Medulla oblongata (tissue), 1 donor: ENCODE measurements around the gene PLCD3.
A peak's percentile ranks its signal among the peaks of the same experiment; 100 is the strongest.

ENCODE experiments used
- DNase-seq: peaks from one replicate; pipeline ENCODE4 v3.0.0-alpha.2; 2015; ENCODE audit errors: extremely low spot score

Gene PLCD3

DNA sequence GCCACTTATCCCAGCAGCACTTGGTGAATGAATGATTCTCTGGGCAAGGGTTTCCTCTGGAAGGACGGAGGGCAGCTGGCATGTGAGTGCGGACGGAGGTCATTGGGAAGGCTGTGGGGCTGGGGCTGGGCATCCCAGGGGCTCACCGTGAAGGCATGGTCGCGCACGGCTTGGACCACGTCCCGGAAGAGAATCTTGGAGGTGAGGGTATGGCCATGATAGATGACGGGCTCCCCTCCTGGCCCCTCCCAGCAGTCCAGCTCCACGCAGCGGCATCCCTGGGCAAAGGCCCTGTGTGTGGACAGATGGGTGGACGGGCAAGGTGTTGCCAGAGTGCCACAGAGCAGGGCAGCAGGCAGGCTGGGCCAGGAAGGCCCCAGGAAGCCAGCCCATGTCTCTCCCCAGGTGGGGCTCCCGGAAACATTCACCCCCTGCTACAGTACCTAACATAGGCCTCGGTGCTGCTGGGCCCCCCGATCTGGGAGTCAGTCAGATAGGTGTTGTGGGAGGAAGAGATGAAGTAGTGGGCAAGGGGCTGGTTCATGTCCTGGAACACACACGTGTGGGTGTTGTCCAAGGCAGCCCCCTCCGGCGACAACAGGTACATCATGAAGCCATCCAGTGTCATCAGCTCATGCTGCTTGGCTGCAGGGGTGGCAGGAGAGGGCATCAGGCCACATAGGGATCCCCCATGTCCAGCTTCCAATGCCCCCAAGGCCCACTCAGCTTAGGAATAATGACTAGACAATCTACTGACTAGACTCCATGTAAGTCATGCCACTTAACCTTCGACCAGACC lies 14.3 kb downstream of the PLCD3 start:
- no peak for DNase-seq

DNA sequence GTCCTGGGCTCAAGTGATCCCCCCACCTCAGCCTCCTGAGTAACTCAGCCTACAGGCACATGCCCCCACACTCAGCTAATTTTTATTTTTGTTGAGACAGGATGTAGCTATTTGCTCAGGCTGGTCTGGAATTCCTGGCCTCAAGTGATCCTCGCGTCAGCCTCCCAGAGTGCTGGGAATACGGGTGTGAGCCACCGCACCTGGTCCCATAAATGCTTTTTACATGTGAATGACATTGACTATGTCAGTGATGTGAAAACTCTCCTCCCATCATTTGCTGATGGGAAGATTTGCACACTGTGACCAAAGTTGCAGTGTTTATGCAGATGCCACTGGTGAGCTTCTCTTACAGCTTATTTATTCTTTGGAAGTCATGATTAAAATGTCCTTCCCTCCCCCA lies 15.0 kb downstream of the PLCD3 start:
- DNase-seq = no peak

DNA sequence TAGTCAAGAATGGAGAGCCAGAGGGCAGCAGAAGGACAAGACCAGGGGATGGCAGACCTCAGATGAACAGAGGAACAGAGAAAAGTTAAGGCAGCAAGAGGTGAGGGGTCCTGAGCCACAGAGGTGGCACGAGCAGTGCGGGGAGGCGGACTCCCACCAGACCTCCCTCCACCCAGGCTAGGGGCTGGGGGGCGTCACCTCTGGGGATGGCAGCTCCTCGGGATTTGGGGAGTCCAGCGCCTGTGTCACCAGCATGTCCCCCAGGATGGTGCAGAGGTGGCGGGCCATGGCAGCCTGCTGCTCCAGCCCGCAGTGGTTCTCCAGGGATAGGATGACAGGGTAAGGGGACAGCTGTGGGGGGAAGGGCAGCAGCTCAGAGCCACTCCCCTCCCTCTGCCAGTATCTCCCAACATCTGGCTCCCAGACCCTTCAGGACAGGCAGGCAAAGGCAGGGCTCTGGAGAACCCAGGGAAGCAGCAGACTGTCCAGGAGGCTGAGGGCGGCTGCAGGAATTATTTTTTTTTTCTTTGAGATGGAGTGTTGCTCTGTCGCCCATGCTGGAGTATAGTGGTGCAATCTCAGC lies 15.8 kb downstream of the PLCD3 start:
- DNase-seq = no peak

DNA sequence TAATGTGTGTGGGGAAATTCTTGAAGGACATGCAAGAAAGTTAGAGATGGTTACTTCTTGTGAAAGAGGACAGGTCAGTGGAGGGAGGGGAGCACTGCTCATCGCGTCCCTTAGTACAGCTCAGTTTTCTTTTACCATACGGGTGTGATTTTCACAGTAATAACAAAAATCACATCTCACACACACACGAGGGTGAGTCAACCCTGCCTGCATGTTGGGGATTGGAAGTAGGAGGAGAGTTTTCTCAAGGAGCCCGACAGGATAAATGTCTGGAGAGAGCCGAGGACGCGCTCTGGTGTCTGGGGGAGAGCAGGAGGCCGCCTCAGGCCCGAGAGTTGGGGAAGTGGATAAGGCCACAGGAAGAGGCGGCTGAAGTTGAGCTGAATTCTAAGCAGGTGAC lies 16.4 kb downstream of the PLCD3 start:
- DNase-seq = no peak

DNA sequence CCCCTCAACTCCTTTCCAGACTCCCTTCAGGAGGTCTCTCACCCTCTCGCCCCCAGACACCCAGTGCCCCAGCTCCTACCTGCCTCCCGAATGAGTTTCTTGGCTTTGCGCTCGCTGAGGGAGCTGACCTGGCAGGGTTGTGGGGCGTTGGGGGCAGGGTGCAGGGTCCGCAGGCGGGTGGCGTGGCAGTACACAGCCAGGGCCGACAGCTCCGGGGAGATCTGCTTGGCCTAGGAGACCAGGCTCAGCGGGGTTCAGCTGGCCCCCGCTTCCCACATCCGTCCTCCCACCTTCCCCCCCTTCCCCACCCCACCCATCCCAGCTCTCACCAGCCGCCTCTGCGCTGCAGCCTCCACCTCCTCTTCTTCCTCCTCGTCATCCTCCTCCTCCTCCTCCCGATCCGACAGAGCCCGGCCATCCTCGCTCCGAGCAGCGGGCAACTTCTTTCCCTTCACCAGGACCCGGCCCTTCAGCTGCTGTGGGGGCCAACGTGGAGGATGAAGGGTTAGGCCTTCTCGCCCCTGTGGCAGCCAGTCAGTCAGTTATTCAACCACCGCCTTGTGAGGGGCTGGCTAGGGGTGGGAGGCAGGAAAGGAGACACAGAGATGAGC lies 17.2 kb downstream of the PLCD3 start:
- no peak for DNase-seq

DNA sequence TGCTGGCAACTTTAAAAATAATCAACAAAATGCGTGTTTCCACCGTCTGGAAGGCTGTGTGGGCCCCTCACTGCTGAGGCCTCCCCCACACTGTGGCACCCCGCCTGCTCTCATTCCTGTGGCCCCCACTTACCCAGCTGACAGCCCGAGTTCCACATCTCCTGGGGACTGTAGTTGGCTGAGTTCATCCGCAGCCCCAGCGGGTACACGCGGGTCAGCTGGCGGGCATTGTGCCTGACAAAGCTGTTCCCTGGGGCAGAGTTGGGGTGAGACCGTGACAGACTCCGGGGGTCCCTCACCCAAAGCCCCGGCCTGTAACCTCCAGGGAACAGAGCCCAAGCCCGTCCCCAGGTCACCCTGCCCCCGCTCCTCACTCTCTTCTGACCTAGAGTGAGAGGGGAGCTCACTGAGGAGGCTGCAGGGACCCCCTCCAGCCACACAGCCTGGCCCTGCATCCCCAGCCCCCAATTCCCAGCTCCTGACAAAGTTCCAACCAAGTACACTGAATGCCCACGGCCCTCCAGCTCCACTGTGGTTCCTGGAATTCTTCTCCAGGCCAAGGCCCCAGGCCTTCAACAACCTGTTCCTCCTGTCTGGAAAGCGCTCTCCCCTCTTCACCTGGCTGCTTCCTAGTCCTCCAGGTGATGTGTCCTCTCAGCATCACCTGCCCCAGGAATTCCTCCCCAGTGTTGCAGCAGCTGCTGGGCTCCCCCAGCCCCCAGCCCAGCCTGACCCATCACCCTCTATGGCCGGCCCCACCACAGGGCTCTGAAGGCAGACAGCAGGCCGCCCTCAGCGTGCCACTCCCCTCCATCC lies 18.0 kb downstream of the PLCD3 start:
- DNase-seq = no peak

DNA sequence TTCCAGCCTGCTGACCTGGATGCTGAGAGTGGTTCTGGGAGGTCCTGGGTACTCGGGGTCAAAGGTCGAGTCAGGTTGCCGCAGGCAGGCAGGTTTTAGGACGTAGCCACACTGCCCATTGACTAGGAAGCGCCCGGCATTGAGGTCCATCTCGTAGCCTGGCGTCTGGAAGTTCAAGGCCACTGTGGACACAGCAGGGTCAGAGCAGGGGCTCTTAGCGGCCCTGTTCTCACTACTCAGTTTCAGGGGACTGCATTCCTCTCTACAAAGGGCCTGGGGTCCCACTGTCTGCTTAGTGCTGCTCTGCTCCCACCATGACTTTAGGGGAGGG lies 18.9 kb downstream of the PLCD3 start:
- no peak for DNase-seq

DNA sequence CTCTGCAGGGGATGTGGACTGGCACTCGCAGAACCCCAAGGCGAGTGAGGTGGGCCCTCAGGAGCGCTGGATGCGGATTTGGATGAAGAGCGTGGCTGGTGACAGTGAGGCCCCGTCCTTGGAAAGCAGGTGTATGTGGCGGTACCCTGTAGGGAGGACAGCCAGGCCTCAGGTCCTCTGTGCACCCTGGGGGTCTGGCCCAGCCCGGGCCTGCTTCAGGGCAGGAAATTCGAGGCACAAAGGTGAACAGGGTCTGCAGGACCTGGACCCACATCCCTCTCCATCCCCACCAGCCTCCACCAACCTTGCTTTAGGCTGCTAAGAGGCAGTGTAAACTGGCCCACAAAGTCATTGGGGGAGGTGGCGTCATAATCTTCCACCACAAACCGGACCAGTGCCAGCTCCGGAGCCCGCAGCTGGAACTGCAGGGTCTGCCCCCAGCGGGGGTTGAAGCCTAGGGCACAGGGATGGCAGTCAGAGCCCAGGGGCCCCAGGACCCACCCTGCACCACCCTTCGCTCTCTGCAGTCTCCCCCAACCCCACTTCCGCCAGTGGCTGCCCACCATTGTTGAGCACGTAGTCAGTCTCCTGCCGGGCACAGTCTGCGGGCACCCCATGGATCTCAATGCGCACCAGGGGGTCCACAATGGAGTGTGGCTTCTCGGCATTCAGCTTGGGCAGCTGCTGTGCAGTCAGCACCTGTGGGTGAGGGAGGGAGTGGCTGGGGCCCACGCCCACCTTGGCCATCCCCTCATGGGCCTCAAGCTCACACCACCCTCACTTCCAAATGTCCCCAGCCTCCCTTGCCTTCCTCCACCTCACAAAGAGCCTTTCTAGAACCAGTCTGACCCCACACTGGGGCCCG lies 19.5 kb downstream of the PLCD3 start:
- no peak for DNase-seq

DNA sequence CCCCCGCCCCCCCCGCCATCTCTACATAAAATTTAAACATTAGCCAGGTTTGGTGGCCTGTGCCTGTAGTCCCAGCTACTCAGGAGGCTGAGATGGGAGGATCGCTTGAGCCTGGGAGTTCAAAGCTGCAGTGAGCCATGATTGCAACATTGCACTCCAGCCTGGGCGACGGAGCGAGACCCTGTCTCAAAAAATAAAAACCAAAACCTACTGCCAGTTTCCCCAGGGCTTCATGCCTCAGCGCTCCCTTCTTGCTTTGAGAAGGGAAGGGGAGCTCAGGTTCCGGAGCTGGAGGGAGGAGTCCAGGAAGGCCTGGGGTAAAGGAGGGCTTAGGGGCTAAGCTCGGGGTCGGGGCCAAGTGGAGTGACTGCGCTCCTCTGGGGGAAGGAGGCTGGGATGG lies 20.5 kb downstream of the PLCD3 start:
- DNase-seq = no peak

DNA sequence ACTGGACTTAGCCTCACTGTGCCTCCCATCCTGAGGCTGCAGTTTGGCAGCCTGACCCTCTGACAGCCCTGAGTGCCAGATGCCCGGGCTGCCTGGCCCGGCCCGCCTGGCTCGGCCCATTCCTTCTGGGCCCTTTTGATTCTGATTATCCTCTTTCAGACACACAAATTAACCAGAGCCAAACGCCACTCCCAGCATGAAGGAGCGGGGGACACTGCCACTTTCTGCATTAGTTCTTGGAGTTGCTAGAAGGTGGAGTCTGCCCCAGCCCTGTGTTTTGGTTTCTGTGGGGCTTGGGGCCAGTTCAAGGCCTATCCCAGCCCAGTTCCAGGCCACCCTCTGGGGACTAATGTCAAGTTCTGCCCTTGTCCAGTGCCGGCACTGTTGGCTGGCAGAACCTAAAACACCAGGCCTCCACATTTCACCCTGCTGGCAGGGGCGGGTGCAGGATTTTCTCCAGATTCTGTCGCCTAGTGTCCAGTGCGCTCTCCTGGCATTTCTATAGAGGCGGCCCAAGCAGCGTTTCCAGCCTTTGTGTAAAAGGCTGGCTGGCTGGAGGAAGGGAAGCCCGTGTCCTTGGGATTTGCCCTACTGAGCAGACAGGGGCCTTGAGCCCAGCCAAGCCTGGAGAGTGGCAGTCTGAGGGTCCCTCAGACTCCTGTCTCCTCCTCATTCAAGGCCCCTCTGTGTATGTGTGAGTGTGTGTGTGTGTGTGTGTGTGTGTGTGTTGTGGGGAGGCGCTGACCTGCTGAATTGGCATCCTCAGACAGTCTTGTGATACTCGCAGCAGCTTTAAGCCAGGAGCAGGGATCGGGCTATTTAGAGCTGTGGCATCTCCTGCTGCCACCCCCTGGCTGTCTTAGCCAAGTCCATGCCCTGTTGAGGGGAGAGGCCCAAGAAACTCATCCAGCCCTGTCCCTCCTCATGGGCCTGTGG lies 21.4 kb downstream of the PLCD3 start:
- DNase-seq = peak; percentile 82

DNA sequence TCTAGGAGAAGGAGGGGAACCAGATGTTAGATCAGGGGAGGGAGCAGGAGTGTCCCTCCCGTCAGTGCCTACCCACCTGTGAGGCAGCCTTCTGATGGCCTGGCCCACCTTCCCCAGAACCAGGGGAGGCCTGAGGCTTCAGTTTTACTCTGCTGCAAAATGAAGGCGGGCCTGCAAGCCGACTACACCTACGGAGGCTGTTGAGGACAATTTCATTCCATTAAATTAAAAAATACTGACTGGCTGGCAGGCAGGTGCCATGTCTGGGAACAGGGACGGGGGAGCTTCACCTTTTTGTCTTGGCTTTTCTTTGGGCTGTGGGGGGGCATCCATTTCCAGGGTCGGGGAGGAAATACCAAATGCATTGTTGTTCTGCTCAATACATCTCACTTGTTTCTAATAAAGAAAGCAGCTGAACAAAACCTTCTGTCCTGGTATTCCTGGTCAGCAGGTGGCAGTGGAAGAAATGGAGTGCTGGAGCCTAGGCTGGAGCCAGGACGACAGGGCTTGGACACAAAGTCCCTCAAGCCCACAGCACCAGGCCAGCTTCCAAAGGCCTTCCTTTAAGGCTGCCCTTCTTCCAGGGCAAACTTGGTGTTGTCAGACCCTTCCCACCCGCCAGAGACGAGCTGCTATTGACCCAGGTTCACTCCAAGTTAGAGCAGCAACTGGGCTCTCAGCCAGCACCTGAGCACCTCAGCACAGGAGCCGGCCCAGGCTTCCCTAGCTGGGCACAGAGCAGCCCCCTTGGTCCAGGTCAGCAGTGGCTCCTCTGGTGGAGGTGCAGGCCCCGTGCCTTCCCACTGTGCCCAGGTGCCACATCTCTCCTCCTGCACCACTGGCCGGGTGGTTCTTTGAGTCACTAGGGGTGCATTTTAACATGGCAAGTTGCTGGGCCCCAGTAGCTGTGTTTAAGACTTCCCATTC lies 23.5 kb downstream of the PLCD3 start:
- no peak for DNase-seq

DNA sequence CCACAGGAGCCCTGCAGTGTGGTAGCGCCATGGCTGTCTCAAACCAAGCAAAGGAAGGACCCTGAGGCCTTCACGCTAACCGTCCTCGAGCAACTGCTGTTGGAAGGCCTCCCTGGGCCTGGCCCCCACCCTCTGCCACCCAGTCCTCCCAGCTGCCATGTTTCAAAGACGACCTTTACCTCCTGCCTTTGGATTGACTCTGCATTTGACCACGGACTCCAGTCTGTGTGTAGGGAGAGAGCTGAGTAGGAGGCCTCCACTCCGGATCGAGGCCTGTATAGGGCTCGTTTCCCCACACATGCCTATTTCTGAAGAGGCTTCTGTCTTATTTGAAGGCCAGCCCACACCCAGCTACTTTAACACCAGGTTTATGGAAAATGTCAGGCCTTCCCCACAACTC lies 24.3 kb downstream of the PLCD3 start:
- no peak for DNase-seq

DNA sequence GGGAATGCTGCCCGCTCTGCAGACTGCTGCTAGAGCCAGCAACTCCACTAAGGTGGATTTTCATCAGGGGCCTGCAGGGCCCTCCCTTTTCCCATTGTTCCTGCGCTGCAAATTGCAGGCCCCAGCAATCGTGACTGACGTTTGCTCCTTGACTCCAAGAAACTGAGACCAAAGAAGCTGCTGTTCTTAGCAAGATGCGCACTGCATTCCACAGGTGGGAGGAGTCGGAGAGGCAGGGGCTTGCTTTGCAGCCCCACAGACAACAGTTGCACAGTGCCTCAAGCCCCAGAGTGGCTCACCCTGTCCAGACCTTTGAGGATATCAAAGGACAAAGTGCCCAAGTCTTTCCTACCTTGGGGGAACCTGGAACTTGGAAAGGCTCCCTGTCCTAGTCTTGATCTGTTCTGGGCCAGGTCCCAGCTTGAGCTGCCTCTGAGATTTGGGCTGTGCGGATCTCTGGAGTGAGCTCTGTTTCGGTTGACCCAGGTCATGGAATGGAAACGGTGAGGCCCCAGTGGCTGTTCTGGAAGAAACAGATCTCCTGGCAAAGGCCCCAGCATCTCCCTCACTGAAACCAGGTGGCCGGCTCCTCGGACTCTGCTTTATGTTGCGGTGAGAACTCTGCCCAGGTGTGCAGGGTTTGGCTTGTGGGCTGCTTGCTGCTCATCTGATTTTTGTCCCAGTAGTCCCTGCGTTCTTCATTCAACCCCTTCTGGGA lies 24.9 kb downstream of the PLCD3 start:
- no peak for DNase-seq

DNA sequence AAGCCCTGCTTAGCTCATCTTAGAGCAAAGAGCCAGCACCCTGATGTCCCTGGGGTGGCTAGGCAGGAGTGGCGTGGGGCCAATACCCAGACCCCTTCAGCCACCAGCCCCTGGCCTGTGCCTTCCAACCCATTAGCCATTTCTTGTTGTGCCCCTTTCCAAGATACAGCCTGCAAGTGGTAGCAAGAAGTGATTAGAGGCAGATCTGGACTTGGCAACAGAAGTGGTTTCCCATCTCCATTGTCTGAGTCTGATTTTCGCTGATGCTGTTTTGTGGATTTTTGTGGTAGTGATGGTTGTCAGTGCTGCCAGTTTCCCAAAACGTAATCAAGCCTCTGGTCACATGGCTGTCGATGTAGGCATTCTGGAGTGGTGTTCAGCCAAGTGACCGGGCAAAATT lies 25.7 kb downstream of the PLCD3 start:
- DNase-seq = no peak

DNA sequence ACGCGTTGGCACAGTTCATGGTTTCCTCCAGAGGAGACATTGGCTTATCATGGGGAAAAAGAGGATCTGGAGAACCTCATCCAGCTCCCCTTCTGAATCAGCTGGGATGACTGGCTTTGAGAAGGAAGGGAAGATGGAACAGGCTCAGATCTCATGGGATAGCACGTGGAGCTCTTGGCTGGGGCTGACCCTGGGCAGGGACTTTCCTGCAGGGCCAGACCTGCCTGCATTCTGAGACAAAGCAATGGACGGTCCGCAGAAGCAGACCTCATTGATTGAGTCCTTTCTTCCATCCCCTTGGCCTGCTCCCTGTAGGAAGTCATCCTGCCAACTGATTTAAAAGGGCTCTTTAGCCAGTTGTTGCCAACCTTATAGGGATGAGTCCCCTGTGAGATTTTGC lies 26.2 kb downstream of the PLCD3 start:
- DNase-seq = no peak

DNA sequence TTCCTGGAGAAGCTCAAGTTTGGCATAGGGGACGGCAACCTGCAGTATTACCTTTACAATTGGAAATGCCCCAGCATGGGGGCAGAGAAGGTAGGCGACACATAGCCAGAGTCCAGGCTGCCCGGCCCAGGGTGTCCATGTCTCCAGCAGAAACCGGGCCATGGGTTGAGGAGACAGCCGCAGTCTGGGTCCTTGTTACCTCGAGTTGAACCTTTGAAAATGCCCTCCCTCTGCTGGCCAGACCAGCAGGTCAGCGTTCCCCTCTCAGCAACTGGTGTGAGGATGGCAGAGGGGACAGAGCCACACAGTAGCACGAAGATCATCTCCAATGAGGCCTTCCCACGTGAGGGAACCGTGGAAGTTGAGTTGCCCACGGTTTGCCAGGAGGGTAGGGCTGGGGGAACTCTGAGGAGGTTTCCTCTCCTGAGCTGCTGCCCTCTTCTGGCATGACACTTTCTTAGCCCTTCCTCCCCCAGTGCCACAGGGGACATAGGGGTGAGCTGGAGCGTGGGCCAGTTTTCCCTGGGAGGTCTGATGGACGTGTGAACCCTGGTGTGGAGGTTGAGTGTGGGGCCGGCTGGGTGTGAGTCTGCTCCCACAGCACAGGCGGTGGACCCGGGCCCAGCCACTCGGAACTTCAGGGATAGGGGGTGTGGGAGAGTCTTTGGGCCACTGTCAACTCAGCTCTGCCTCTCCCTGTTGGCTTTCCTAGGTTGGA lies 27.2 kb downstream of the PLCD3 start:
- DNase-seq = no peak

DNA sequence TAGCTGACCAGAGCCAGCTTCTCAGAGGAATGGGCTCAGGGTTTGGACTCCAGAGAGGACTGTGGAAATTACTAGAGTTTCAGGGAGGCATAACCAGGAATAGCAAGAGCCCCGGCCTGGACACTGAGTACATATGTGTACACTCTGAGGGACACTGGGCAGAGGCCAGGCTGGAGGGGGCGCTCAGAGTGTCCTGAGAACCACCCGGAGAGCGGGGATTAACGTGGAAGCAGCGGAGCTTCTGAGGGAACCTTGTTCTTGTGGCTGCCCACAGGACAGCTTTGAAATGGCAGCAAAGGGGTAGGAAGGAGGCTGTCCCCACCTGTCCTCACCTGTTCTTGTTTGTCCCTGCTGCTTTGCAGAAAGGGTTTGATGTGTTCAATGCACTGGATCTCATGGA lies 27.8 kb downstream of the PLCD3 start:
- DNase-seq = no peak

DNA sequence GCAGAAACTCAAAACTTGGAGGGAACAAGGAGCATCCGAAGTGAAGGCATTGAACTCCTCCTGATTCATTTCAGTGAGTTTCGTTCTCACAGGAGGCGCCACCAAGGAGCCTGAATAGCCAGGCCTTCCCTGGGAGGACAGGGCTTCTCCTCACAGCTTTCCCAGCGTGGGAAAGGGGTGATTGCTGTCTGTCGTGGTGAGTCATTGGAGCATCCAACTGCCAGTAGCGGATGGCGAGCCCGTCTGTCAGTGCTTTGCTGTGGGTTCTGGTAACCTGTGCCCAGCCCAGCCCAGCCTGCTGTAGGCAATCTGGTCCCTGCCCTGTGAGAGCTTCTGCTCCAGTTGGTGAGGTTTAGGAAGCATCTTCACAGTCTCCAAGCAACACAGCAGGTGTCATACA lies 28.3 kb downstream of the PLCD3 start:
- no peak for DNase-seq
